Stimulated activated naive CD8-positive, alpha-beta T cell treated with anti-CD3 and anti-CD28 coated beads, Interleukin-15, amount 100 ng/mL, for 72 hours (primary cell): ENCODE data around the gene KRT10.
"Not testable (repeated sequence)": the region's sequence is repeated elsewhere in the genome, so short reads cannot be mapped to it uniquely, and the experiment has no call there.

Source experiments
- ATAC-seq: fragments of 150-1000 bp; cut with Tn5 transposase; 2 replicates; pipeline ENCODE4 v1.10.0; 2021; ENCODE audit warnings: mild to moderate bottlenecking, moderate library complexity
- DNase-seq, 2 donors: peaks; one replicate each; pipeline ENCODE4 v3.0.0; 2021 to 2022
- H3K27ac Mint-ChIP-seq, 2 donors: one replicate each; pipeline ENCODE4 v1.8.0; 2022; ENCODE audit warnings: mild to moderate bottlenecking in 2 of 2, mixed read lengths in 2 of 2, moderate library complexity in 2 of 2
- H3K27me3 Mint-ChIP-seq: one replicate; pipeline ENCODE4 v1.8.0; 2022; ENCODE audit warnings: mixed read lengths
- H3K4me1 Mint-ChIP-seq: one replicate; pipeline ENCODE4 v1.8.0; 2022; ENCODE audit warnings: mild to moderate bottlenecking, mixed read lengths
- H3K4me3 Mint-ChIP-seq, 2 donors: one replicate each; pipeline ENCODE4 v1.8.0; 2022; ENCODE audit warnings: mild to moderate bottlenecking in 2 of 2, mixed read lengths in 2 of 2, moderate library complexity in 1 of 2
- H3K9me3 Mint-ChIP-seq, 2 donors: one replicate each; pipeline ENCODE4 v1.8.0; 2022; ENCODE audit warnings: mixed read lengths in 2 of 2

Gene KRT10

DNA sequence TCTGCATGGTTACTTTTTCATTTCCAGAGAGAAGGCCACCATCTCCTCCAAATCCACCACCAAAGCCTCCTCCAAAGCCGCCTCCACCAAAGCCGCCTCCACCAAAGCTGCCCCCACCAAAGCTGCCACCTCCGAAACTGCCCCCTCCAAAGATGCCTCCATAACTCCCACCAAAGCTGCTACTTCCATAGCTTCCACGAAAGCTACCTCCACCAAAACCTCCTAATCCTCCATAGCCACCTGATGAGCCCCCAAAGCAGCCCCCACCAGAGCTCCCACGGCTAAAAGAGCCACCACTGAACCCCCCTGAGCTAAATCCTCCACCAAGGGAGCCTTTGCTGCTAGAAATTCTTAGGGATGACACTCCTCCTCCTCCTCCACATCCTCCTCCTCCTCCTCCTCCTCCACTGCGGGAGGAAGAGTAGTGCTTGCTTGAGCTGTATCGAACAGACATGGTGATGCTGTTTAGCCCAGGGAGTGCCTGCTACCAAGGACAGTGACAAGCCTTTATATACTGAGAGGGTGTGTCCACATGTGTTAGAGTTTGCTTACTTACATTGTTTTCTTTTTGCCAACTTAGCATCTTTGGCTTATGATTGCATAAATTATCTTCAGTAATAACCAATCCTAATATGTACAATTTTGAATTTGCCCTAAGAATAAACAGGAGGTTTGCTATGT is at the start of gene KRT10:
KRT10 (minus strand) TSS at position 483 of the 681 bp plus-strand sequence; CDS start at position 454, 29 bp downstream.
- ATAC-seq (no peak), DNase-seq (no peak)
- peaks cover 30% of the 10 kb centered on the region for H3K4me1 Mint-ChIP-seq
- no peaks in the 10 kb centered on the region for H3K9me3 Mint-ChIP-seq
- no peak within 1 kb of the TSS for H3K27ac Mint-ChIP-seq
- H3K27me3 Mint-ChIP-seq: no peaks in the 10 kb centered on the region
- H3K4me3 Mint-ChIP-seq: no peak within 1 kb of the TSS

DNA sequence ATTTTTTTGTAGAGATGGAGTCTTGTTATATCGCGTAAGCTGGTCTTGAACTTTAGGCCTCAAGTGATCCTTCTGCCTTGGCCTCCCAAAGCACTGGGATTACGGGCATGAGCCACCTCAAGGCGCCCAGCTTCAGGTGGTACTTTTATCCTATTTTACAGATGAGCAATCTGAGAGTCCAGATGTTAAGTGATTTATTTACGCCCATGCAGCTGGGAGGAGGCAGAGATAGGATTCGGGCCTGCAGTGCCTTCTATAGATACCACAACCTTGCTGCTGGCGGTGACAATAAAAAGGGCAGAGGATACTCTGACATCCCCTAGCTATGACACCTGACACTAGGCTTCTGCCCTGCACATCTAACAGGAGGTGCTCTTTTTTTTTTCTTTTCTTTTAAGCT is 48.9 kb upstream of the KRT10 start:
- H3K9me3 Mint-ChIP-seq: no peaks in the 10 kb centered on the region
- DNase-seq (no peak), ATAC-seq (no peak)
- no peak overlapping the region for H3K27ac Mint-ChIP-seq
- peaks cover 32% of the 10 kb centered on the region for H3K27me3 Mint-ChIP-seq
- H3K4me3 Mint-ChIP-seq: no peak overlapping the region
- no peaks in the 10 kb centered on the region for H3K4me1 Mint-ChIP-seq

GRCh38 chr17:40870136-40870535 is 47.7 kb upstream of the KRT10 start:
- no peaks in the 10 kb centered on the region for H3K9me3 Mint-ChIP-seq
- H3K27ac Mint-ChIP-seq: no peak overlapping the region
- ATAC-seq (no peak), DNase-seq (no peak)
- H3K27me3 Mint-ChIP-seq: peaks cover 32% of the 10 kb centered on the region
- H3K4me1 Mint-ChIP-seq: no peaks in the 10 kb centered on the region
- H3K4me3 Mint-ChIP-seq: no peak overlapping the region

DNA sequence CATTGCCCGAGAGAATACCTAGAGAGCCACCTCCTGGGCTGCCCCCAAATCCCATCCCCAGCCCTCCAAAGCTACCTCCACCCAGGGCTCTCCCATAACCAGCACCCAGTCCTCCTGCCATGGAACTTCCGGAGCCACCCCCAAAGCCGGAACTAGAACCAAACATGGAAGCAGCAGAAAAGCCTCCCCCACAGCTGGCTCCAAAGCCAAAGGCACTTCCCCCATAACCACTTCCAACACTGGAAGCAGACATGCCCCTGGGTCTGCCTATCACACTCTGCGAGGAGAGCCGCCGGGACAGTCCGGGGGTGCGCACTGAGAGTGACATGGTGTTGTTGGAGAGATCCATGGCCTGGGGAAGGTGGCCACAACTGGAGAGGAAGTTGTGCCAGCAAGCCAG is 44.4 kb upstream of the KRT10 start, which contains the start of gene KRT12:
KRT12 (minus strand) TSS at position 386 of the 400 bp plus-strand sequence; CDS start at position 349, 37 bp downstream.
- DNase-seq (no peak), ATAC-seq (no peak)
- Mint-ChIP-seq H3K27ac (no peak within 1 kb of the TSS), H3K9me3 (no peaks in the 10 kb centered on the region), H3K4me3 (no peak within 1 kb of the TSS), H3K4me1 (no peaks in the 10 kb centered on the region), H3K27me3 (peaks cover 39% of the 10 kb centered on the region)

DNA sequence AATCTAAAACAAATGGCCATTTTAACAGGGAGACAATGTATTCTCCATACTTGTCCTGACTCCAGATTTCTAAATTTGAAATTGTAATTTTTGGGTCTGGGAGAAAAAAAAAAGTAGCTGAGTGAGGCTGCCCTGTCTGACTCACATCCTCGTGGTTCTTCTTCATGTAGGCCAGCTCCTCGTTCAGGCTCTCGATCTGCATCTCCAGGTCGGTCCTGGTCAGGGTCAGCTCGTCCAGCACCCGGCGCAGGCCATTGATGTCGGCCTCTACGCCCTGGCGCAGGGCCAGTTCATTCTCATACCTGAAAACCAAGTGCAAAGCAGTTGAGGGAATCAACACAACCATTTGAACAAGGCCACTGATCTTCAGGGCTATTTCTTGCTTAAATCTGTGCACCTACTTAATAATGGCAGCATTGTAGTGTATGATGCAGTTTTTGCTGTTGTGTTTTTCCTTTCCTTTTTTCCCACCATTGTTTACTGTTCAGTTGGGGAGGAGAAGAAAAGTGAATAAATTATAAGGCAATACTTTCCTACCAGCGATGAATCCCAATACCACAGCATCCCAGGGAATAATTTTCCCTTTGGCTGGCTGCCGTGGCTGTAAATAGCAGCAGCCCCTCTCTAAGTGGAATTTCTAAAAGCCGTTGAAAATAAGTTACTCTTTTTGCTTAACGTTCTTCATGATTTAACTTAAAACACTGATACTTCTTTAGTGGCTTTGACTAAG is 42.4 kb upstream of the KRT10 start:
- Mint-ChIP-seq H3K4me3 (no peak overlapping the region), H3K4me1 (no peaks in the 10 kb centered on the region), H3K27ac (no peak overlapping the region), H3K27me3 (peaks cover 25% of the 10 kb centered on the region), H3K9me3 (no peaks in the 10 kb centered on the region)
- ATAC-seq (no peak), DNase-seq (no peak)

GRCh38 chr17:40862985-40863733 is 40.7 kb upstream of the KRT10 start:
- Mint-ChIP-seq H3K9me3 (no peaks in the 10 kb centered on the region), H3K27ac (no peak overlapping the region), H3K4me1 (no peaks in the 10 kb centered on the region), H3K27me3 (peaks cover 24% of the 10 kb centered on the region), H3K4me3 (peak overlapping the region in 1 of 2 donors; percentile 56)
- DNase-seq: peak; percentile 5 to 14
- no peak for ATAC-seq

- Mint-ChIP-seq H3K4me3 (no peak overlapping the region), H3K9me3 (no peaks in the 10 kb centered on the region), H3K27me3 (peaks cover 12% of the 10 kb centered on the region), H3K27ac (no peak overlapping the region), H3K4me1 (no peaks in the 10 kb centered on the region)
- DNase-seq (no peak), ATAC-seq (no peak)
Measured at GRCh38 chr17:40859536-40859935, 37.1 kb upstream of the KRT10 start.

GRCh38 chr17:40858667-40859066 is 36.3 kb upstream of the KRT10 start:
- not testable (repeated sequence) for H3K4me1 Mint-ChIP-seq, H3K9me3 Mint-ChIP-seq, H3K4me3 Mint-ChIP-seq, ATAC-seq, H3K27ac Mint-ChIP-seq, DNase-seq
- H3K27me3 Mint-ChIP-seq: peaks cover 14% of the 10 kb centered on the region

DNA sequence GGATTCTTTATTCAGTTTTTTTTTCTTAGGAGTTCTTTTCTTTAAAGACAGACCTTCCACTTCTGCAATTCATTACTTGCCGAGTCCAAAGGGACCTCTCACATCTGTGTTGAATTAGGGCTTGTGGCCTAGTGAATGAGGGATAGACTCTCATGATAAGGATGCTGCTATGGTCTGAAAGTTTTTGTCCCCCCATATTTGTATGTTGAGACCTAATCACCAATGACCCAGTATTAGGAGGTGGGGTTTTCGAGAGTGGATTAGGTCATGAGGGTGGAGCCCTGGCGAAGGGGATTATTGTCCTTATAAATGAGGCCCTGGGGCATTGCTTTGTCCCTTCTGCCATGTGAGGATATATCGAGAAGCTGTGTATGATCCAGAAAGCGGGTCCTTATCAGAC is 35.1 kb upstream of the KRT10 start:
- Mint-ChIP-seq H3K27me3 (peaks cover 12% of the 10 kb centered on the region), H3K27ac (no peak overlapping the region), H3K4me3 (no peak overlapping the region), H3K9me3 (no peaks in the 10 kb centered on the region), H3K4me1 (no peaks in the 10 kb centered on the region)
- ATAC-seq (no peak), DNase-seq (no peak)

- ATAC-seq (no peak), DNase-seq (no peak)
- H3K9me3 Mint-ChIP-seq: no peaks in the 10 kb centered on the region
- H3K27me3 Mint-ChIP-seq: peaks cover 25% of the 10 kb centered on the region
- H3K4me3 Mint-ChIP-seq: no peak overlapping the region
- H3K4me1 Mint-ChIP-seq: no peaks in the 10 kb centered on the region
- no peak overlapping the region for H3K27ac Mint-ChIP-seq
Measured at GRCh38 chr17:40854175-40854814, 31.9 kb upstream of the KRT10 start.

DNA sequence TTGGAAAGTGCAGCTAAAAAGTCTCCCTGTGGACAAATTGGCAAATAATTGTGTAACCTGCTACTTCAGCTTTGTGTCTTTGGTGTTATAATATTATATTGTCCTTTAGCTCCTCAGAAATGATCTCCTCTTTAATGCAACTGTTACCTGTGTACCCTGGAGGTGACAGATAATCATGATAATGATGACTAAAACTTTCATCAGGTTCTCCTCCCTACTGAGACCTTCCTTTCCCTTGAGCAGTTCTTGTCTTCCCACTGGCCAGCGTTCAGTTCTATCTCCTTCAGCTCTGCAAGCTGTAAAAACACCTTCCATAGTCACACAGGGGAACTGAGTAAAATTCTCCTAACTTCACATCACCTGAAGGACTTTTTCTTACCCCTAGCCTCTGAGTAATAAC is 29.9 kb upstream of the KRT10 start:
- Mint-ChIP-seq H3K4me3 (no peak overlapping the region), H3K27ac (no peak overlapping the region), H3K9me3 (no peaks in the 10 kb centered on the region), H3K4me1 (no peaks in the 10 kb centered on the region), H3K27me3 (peaks cover 25% of the 10 kb centered on the region)
- no peak for DNase-seq
- no peak for ATAC-seq

GRCh38 chr17:40850293-40850972 is 28.0 kb upstream of the KRT10 start:
- Mint-ChIP-seq H3K27ac (no peak overlapping the region), H3K27me3 (peaks cover 34% of the 10 kb centered on the region), H3K4me1 (no peaks in the 10 kb centered on the region), H3K9me3 (no peaks in the 10 kb centered on the region), H3K4me3 (no peak overlapping the region)
- ATAC-seq: no peak
- DNase-seq: no peak

DNA sequence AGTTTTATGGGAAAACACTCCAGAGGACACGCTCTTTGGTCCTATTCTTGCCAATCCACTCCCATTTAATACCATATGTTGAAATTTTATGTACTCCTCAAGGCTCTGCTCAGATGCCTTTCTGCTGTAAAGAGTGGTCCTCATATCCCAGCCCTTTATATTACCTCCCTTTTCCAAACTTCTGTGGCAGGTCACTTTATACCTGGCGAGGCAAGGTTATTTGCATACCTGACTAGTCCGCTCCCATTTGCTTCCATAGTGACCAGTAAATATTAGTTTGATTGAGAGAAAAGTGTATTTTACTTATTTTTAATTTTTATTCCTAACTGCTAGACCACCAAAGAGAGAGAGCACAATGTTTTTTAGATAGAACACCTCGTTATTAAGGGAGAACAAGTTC is 27.3 kb upstream of the KRT10 start:
- H3K9me3 Mint-ChIP-seq: no peaks in the 10 kb centered on the region
- no peak overlapping the region for H3K4me3 Mint-ChIP-seq
- H3K27ac Mint-ChIP-seq: no peak overlapping the region
- H3K27me3 Mint-ChIP-seq: peaks cover 41% of the 10 kb centered on the region
- no peaks in the 10 kb centered on the region for H3K4me1 Mint-ChIP-seq
- ATAC-seq (no peak), DNase-seq (no peak)

DNA sequence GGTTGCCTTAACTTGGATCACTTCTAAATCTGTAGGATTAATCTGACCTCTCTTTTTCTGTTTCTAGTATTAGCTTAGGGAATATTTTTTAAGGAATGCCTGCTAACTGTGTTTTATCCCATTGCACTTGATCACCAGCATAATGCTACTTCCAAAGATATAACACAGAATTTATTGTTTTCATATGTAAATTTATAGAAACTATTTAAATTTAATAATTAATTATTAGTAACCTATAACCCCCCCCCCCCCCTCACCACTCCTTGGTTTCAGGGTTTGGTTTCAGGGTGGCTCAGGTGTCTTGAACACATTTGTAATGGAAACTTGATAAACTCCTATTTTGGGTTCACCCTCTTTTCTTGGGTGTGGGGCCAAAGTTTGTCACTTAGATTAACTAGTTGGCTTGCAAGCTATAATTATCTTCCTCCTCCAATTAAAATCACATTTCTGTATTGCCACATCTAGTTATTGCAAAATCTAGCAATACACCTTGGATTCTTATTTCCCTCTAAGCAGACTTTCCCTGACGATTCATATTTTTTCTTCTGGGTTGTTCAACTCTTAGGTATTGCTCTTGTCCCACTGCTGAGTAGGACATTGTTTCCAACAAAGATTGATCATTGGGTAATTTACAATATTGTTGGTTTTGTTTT is 26.3 kb upstream of the KRT10 start:
- Mint-ChIP-seq H3K4me3 (no peak overlapping the region), H3K27me3 (peaks cover 45% of the 10 kb centered on the region), H3K9me3 (no peaks in the 10 kb centered on the region), H3K4me1 (no peaks in the 10 kb centered on the region), H3K27ac (no peak overlapping the region)
- ATAC-seq (no peak), DNase-seq (no peak)
